ES-I3 (cell line): Measurements from ENCODE around the gene SYNGR2.
"Not testable (repeated sequence)": the region's sequence is repeated elsewhere in the genome, so short reads cannot be mapped to it uniquely, and the experiment has no call there.

Source experiments
- H3K36me3 ChIP-seq: 2 replicates; pipeline ENCODE4 v1.6.1; 2013; ENCODE audit warnings: mild to moderate bottlenecking, low read length, control low read depth, moderate library complexity; ENCODE audit not compliant: insufficient read depth
- H3K4me1 ChIP-seq: 2 replicates; pipeline ENCODE4 v1.6.1; 2013; ENCODE audit warnings: mild to moderate bottlenecking, control low read depth, low read length; ENCODE audit not compliant: insufficient read depth
- H3K9ac ChIP-seq: 2 replicates; pipeline ENCODE4 v1.6.1; 2013; ENCODE audit warnings: low read depth, mild to moderate bottlenecking, low read length, moderate library complexity
- H3K9me3 ChIP-seq: 2 replicates; pipeline ENCODE4 v1.6.1; 2013; ENCODE audit warnings: mild to moderate bottlenecking, low read length, moderate library complexity; ENCODE audit not compliant: control insufficient read depth, insufficient read depth

SYNGR2 gene

DNA sequence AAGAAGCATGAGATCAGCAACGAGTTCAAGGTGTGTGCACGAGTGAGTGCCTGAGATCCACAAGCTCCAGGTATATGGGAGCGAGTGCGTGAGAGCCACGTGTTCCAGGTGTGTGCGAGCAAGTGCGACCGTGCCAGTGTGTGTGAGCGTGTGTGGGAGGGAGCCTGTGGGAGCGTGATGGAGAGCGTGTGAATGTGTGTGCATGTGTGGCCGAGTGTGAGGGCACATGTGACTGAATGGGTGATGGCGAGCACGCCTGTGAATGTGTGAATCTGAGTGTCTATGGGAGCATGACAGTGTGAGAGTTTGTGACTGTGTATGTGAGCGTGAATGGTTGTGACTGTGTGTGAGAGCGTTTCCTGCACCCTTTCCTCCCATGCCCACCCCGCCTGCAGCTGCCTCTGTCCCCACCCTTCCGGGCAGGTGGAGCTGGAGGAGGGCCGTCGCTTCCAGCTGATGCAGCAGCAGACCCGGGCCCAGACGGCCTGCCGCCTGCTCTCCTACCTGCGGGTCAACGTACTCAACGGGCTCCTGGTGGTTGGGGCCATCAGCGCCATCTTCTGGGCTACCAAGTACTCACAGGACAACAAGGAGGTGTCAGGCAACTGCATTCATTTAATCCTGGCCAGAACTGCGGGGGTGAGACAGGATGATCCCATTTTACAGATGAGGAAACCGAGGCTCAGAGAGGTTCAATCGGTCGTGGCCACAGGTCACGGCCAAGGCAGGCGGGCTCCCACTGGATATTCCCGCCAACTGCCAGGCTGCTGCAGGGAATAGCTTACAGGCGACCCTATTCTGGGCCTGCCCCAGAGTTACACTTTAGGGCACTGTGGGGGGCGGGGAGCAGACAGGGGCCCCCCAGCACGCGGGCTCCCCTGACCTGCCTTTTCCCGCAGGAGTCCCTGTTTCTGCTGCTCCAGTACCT is 34.1 kb upstream of the SYNGR2 start:
- Histone ChIP-seq H3K9me3 (no peaks in the 10 kb centered on the region), H3K36me3 (no peaks in the 10 kb centered on the region), H3K4me1 (peaks cover 44% of the 10 kb centered on the region; the same call in 1 of the 2 replicates), H3K9ac (no peak overlapping the region)

DNA sequence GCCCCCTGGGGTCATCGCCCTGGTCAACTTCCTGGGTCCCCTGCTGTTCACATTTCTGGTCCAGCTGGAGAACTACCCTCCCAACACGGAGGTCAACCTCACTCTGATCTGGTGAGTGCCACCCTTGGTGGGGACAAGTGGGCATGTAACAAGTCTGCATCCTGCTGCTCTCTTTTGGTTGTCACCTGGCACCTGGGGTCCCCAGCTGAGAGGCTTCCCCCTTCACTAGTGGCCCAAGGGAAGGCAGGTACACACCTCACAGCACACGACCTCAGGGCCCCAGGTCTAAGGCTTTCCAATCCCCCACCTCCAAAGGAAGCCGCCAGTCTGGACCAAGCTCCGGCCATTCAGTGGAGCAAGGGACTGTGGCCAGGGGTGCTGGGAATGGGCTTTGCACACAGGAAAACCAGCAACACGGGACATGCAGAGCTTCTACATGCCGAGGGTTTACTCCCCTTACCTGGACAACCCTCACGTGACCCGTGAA is 33.4 kb upstream of the SYNGR2 start:
- H3K9ac ChIP-seq: no peak overlapping the region
- peaks cover 40% of the 10 kb centered on the region; the same call in 1 of the 2 replicates for H3K4me1 ChIP-seq

DNA sequence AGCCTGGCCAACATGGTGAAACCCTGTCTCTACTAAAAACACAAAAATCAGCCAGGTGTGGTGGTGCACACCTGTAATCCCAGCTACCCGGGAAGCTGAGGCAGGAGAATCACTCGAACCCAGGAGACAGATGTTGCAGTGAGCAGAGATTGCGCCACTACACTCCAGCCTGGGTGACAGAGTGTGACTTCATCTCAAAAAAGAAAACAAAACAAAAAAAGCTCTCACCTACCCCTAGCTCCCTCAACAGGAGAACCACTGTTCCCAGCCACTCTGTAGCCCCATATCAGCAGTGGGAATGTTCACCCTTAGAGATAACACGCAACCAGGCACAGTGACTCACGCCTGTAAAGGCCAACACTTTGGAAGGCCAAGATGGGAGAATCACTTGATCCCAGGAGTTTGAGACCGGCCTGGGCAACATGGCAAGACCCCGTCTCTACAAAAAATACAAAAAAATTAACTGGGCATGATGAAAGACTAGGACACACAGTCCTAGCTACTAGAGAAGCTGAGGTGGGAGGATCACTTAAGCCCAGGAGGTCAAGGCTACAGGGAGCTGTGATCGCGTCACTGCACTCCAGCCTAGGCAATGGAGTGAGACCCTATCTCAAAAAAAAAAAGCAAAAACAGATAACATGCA is 32.4 kb upstream of the SYNGR2 start:
- H3K4me1 ChIP-seq: peaks cover 33% of the 10 kb centered on the region; the same call in 1 of the 2 replicates
- no peak overlapping the region for H3K9ac ChIP-seq
- no peaks in the 10 kb centered on the region for H3K36me3 ChIP-seq
- H3K9me3 ChIP-seq: no peaks in the 10 kb centered on the region

More for the DNA sequence above, 33.4 kb upstream of the SYNGR2 start:
- Histone ChIP-seq H3K36me3 (no peaks in the 10 kb centered on the region), H3K9me3 (no peaks in the 10 kb centered on the region)

DNA sequence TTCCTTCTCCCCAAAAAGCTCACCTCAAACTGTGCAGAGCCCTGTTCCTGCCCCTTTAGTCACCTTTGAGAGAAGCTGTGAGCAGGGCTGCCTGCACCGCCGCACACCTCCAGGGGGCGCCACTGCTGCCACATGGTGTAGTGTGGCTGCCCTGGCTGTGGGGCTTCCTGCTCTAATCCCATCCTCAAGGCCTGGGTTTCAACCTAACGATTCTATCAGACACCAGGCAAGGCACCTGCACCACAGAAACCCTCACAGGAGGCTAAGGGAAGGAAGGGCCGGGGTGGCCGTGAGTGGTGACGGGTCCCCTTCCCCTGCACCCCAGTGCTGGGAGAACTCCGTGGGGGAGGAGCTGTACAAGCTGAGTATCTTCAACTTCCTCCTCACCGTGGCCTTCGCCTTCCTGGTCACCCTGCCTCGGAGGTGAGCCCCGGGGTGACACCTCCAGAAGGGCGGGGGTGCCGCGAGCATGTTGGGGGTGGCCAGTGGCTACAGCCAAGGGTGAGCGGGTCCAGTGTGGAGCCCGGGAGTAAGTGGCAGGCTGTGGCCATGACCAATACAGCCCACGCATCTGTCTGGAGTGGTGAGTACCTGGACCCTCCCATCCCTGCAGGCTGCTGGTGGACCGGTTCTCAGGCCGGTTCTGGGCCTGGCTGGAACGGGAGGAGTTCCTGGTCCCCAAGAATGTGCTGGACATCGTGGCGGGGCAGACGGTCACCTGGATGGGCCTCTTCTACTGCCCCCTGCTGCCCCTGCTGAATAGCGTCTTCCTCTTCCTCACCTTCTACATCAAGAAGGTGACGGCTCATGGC is 30.8 kb upstream of the SYNGR2 start:
- Histone ChIP-seq H3K4me1 (peaks cover 42% of the 10 kb centered on the region; the same call in 1 of the 2 replicates), H3K9ac (no peak overlapping the region), H3K36me3 (no peaks in the 10 kb centered on the region), H3K9me3 (no peaks in the 10 kb centered on the region)

DNA sequence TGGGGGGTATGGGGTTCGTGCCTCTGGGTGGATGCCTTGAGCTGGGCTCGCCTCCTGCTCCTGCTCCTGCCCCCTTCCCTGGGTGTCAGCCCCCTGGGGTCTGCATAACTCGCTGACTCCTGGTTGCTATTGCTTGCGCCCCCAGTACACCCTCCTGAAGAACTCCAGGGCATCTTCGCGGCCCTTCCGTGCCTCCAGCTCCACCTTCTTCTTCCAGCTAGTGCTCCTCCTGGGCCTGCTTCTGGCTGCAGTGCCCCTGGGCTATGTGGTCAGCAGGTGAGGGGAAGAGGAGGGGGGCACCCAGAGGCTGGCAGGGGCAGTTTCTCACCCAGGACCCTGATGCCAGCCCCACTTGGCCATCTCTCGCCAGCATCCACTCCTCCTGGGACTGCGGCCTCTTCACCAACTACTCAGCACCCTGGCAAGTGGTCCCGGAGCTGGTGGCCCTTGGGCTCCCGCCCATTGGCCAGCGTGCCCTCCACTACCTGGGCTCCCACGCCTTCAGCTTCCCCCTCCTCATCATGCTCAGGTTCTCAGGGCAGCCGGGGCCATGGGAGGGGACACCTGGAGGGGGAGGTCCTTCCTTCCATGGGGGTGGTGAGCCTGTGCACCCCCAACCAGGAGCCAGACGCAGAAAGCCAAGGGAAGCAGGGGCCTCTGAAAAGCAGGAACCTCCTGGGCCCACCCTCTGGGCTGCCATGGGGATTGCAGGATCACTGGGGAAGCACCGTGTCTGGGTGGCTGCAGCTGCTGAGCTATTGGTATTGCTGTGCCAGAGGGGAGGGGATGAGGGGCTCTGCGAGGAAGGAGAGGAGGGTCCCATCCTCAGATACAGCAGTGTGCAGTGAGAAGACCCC is 29.9 kb upstream of the SYNGR2 start:
- Histone ChIP-seq H3K4me1 (peaks cover 38% of the 10 kb centered on the region; the same call in 1 of the 2 replicates), H3K9me3 (no peaks in the 10 kb centered on the region), H3K36me3 (no peaks in the 10 kb centered on the region), H3K9ac (no peak overlapping the region)

DNA sequence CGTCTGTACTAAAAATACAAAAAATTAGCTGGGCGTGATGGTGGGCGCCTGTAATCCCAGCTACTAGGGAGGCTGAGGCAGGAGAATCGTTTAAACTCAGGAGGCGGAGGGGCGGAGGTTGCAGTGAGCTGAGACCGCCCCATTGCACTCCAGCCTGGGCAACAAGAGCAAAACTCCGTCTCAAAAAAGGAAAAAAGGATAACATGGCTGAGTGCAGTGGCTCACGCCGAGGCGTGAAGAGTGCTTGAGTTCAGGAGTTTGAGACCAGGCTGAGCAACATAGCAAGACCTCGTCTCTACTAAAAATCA is 28.6 kb upstream of the SYNGR2 start:
- not testable (repeated sequence) for H3K9me3 ChIP-seq, H3K36me3 ChIP-seq
- H3K9ac ChIP-seq: peak overlapping the region; percentile 30; the same call in 1 of the 2 replicates
- peaks cover 38% of the 10 kb centered on the region; the same call in 1 of the 2 replicates for H3K4me1 ChIP-seq

DNA sequence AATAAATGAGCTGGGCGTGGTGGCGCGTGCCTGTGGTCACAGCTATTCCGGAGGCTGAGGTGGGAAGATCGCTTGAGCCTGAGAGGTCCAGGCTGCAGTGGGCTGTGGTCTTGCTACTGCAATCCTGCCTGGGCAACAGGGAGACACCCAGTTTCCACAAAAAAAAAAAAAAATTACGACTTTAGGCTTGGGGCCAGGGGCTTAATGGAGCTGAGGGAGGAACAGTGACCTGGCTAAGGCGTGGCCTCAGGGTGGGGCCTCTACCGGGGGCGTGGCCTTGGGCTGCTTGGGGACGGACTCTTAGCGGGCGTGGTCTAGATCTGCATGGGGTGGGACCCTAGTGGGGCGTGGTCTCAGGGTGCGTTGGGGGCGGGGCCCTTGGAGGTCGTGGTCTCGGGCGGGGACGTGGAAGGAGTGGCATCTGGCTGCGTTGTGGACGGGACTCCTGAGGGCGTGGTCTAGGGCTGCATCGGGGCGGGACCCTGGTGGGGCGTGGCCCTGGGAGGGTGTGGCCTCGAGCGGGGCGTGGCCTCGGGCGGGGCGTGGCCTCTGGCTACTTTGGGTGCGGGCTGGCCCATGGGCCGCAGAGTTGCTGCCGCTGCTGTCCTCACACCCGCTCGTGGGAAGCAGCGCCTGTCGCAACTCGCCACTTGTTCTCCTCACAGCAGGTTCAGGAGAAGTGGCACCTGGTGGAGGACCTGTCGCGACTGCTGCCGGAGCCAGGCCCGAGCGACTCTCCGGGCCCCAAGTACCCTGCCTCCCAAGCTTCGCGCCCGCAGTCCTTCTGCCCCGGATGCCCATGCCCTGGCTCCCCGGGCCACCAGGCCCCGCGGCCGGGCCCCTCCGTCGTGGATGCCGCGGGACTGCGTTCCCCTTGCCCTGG is 28.0 kb upstream of the SYNGR2 start:
- Histone ChIP-seq H3K4me1 (peaks cover 38% of the 10 kb centered on the region; the same call in 1 of the 2 replicates), H3K36me3 (no peaks in the 10 kb centered on the region), H3K9me3 (no peaks in the 10 kb centered on the region), H3K9ac (peak overlapping the region; percentile 32; the same call in 1 of the 2 replicates)

- Histone ChIP-seq H3K4me1 (peaks cover 38% of the 10 kb centered on the region; the same call in 1 of the 2 replicates), H3K9ac (no peak overlapping the region), H3K36me3 (no peaks in the 10 kb centered on the region), H3K9me3 (no peaks in the 10 kb centered on the region)
Observed at GRCh38 chr17:78141437-78142118, 26.8 kb upstream of the SYNGR2 start.

GRCh38 chr17:78142119-78142861 is 26.1 kb upstream of the SYNGR2 start:
- H3K9me3 ChIP-seq: no peaks in the 10 kb centered on the region
- H3K4me1 ChIP-seq: peaks cover 38% of the 10 kb centered on the region; the same call in 1 of the 2 replicates
- H3K9ac ChIP-seq: no peak overlapping the region
- no peaks in the 10 kb centered on the region for H3K36me3 ChIP-seq

DNA sequence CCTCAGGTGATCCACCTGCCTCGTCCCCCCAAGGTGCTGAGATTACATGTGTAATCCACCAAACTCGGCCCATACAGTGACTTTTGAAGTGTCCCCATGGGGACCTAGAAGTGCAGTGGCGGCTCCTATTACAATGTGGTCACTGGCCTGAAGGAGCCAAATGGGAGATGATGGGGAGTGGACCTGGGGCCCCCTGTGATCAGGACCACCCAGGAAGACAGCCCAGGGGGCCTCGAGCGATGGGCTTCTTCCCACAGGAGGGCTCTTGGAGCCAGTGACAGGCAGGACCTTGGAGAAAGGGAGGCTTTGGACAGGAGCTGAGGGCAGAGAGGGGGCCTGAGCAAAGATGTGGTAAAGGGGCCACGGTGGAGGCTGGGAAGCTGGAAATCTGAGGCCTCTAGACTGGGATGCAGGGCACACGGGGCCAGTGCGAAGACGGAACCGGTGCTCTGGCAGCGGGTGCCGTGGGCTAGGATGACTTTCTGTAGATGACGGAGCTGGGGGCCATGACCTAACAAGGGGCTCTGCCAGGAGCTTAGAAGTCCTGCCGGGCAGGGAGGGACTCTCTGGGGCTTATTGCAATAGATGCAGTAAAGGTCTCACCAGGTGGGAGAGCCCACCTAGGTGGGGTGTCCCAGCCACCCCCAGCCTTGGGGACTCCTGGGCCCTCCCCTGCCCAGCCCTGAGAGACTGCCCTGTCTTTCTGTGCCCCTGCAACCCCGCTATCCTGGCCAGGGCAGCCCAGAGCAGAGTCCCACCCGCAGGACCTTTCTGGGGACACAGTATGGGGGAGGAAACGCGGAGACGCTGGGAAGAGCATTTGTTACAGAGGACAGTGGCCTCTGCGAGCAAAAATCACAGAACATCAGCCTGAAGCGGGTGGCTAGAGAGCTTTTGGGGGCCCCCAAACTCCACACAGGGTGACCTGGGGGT is 24.9 kb upstream of the SYNGR2 start:
- Histone ChIP-seq H3K9ac (no peak overlapping the region), H3K4me1 (peaks cover 33% of the 10 kb centered on the region; the same call in 1 of the 2 replicates), H3K9me3 (no peaks in the 10 kb centered on the region), H3K36me3 (no peaks in the 10 kb centered on the region)

DNA sequence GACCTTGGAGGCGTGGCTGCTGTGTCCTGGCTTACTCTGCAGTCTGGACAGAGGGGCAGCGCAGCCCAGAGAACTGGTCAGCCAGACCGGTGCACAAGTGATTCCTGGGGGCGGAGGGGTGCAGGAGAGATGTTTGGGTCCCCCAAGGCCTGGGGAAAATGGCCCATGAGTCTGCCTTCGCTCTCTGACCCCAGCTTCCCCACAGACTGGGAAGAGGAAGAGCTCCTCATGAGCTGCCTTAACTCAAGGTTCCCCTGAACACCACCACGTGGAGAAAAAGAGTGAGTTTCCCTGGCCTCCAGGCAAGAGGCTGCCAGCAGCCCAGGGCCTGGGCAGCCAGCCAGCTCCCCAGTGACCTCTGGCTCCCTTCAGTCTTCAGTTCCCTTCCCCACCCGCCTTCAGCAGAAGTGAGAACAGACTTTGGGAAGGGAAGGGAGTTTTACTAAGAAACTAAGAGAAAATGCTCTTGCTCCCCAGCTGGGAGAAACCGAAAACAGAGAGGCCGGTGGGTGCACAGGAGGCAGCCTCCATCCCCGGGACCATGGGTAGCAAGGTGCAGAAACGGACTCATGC is 24.1 kb upstream of the SYNGR2 start:
- no peak overlapping the region for H3K9ac ChIP-seq
- peaks cover 25% of the 10 kb centered on the region; the same call in 1 of the 2 replicates for H3K4me1 ChIP-seq
- no peaks in the 10 kb centered on the region for H3K9me3 ChIP-seq
- H3K36me3 ChIP-seq: no peaks in the 10 kb centered on the region
